ENCODE results near the gene OBP2A. TPM values are rescaled to one million over a fixed set of nuclear protein-coding genes. Genes with fewer than 3 reads are reported as not detected.
"Not testable (repeated sequence)": the region's sequence is repeated elsewhere in the genome, so short reads cannot be mapped to it uniquely, and the experiment has no call there.

The OBP2A gene
- total RNA-seq (2013): not detected
- polyA plus RNA-seq (not detected), polyA minus RNA-seq (not detected in 2 replicates), total RNA-seq (0 to 0.06 (median 0) reads per million in 11 experiments)

GRCh38 chr9:135545646-135546176, at the start of gene OBP2A:
Gene OBP2A, plus strand, starts transcription at chr9:135546126. Its CDS starts 55 bp downstream, at chr9:135546181.
- Mint-ChIP-seq H3K27ac (peak within 1 kb of the TSS in 1 of 7 donors; percentile 61), H3K9me3 (peaks cover 0 to 16% (median 3%) of the 10 kb centered on the region in 7 donors)
- intact Hi-C loops (cut with micrococcal nuclease); H3K9ac ChIP-seq (ENCODE audit: insufficient read depth, low read length, poor library complexity, severe bottlenecking); H3K9me3 ChIP-seq (replicated peaks in 1 of 2; ENCODE audit: control insufficient read depth in 1 of 2, insufficient read depth in 1 of 2, low read length in 2 of 2); H3K27me3 Mint-ChIP-seq (ENCODE audit: low read depth in 3 of 3); H3K27me3 ChIP-seq (ENCODE audit: control insufficient read depth in 2 of 2, insufficient read depth in 2 of 2, low read length in 2 of 2); H2AFZ ChIP-seq (ENCODE audit: insufficient read depth, low read depth, low read length, poor library complexity, severe bottlenecking); H4K20me1 ChIP-seq (ENCODE audit: insufficient read depth, low read length); H3K4me3 Mint-ChIP-seq; H3K4me3 ChIP-seq (replicated peaks in 1 of 3; ENCODE audit: low read depth in 2 of 3, low read length in 3 of 3); H3K4me1 Mint-ChIP-seq; H3K36me3 Mint-ChIP-seq; H3K79me2 ChIP-seq (ENCODE audit: insufficient read depth, low read length); DNase-seq; H3K4me2 ChIP-seq (replicated peaks; ENCODE audit: extremely low read depth, low read length, poor library complexity, severe bottlenecking); H3K27ac ChIP-seq (ENCODE audit: low read depth in 1 of 2, low read length in 2 of 2); H3K4me1 ChIP-seq (ENCODE audit: control insufficient read depth in 1 of 2, insufficient read depth in 2 of 2, low read length in 2 of 2); H3K36me3 ChIP-seq (replicated peaks in 1 of 2; ENCODE audit: control insufficient read depth in 1 of 2, insufficient read depth in 2 of 2, low read length in 2 of 2): not testable (repeated sequence)
- whole genome bisulfite sequencing (ENCODE audit: insufficient coverage): 85% methylated on average over 6 of the region's 19 CpGs

- H3K9me3 Mint-ChIP-seq: peaks cover 0 to 2% (median 0%) of the 10 kb centered on the region in 7 donors
- Histone ChIP-seq H3K27ac (ENCODE audit: low read depth in 1 of 2, low read length in 2 of 2) (no peak overlapping the region), H3K79me2 (ENCODE audit: insufficient read depth, low read length) (peaks cover 11% of the 10 kb centered on the region), H3K4me3 (replicated peaks in 1 of 3; ENCODE audit: low read depth in 2 of 3, low read length in 3 of 3) (no peak overlapping the region), H4K20me1 (ENCODE audit: insufficient read depth, low read length) (peaks cover 18% of the 10 kb centered on the region), H3K9me3 (replicated peaks in 1 of 2; ENCODE audit: control insufficient read depth in 1 of 2, insufficient read depth in 1 of 2, low read length in 2 of 2) (no peaks in the 10 kb centered on the region), H2AFZ (ENCODE audit: insufficient read depth, low read depth, low read length, poor library complexity, severe bottlenecking) (no peak overlapping the region), H3K4me1 (ENCODE audit: control insufficient read depth in 1 of 2, insufficient read depth in 2 of 2, low read length in 2 of 2) (peaks cover 22 to 30% of the 10 kb centered on the region in 2 donors), H3K27me3 (ENCODE audit: control insufficient read depth in 2 of 2, insufficient read depth in 2 of 2, low read length in 2 of 2) (peaks cover 0 to 5% of the 10 kb centered on the region in 2 donors), H3K4me2 (replicated peaks; ENCODE audit: extremely low read depth, low read length, poor library complexity, severe bottlenecking) (no peak overlapping the region), H3K9ac (ENCODE audit: insufficient read depth, low read length, poor library complexity, severe bottlenecking) (no peak overlapping the region), H3K36me3 (replicated peaks in 1 of 2; ENCODE audit: control insufficient read depth in 1 of 2, insufficient read depth in 2 of 2, low read length in 2 of 2) (peaks cover 8 to 19% of the 10 kb centered on the region in 2 donors)
- peaks cover 3 to 16% (median 13%) of the 10 kb centered on the region in 3 donors for H3K27me3 Mint-ChIP-seq (ENCODE audit: low read depth in 3 of 3)
- TF ChIP-seq, protein P1, sequence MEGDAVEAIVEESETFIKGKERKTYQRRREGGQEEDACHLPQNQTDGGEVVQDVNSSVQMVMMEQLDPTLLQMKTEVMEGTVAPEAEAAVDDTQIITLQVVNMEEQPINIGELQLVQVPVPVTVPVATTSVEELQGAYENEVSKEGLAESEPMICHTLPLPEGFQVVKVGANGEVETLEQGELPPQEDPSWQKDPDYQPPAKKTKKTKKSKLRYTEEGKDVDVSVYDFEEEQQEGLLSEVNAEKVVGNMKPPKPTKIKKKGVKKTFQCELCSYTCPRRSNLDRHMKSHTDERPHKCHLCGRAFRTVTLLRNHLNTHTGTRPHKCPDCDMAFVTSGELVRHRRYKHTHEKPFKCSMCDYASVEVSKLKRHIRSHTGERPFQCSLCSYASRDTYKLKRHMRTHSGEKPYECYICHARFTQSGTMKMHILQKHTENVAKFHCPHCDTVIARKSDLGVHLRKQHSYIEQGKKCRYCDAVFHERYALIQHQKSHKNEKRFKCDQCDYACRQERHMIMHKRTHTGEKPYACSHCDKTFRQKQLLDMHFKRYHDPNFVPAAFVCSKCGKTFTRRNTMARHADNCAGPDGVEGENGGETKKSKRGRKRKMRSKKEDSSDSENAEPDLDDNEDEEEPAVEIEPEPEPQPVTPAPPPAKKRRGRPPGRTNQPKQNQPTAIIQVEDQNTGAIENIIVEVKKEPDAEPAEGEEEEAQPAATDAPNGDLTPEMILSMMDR (IDR thresholded peaks at IDR 0.05): no peak
- no peak overlapping the region for H3K4me3 Mint-ChIP-seq
- peaks cover 18% of the 10 kb centered on the region for H3K4me1 Mint-ChIP-seq
- H3K36me3 Mint-ChIP-seq: peaks cover 9 to 21% of the 10 kb centered on the region in 2 donors
- DNase-seq: no peak
- WGBS (ENCODE audit: insufficient coverage): 92% methylated on average over 13 of the region's 15 CpGs
- peak overlapping the region in 1 of 7 donors; percentile 54 for H3K27ac Mint-ChIP-seq
- intact Hi-C loops (cut with micrococcal nuclease): no loop called here
These were observed 47.4 kb upstream of the OBP2A start for GRCh38 chr9:135498381-135499126.
